Kasumi-1 (cell line): ENCODE data around the gene IL1RAPL1.
"Not testable (repeated sequence)": the region's sequence is repeated elsewhere in the genome, so short reads cannot be mapped to it uniquely, and the experiment has no call there.

Experiments used
- DNase-seq, 2 experiments: peaks; one replicate each; lab custom pipeline; 2025; lab: John Stamatoyannopoulos, UW

The IL1RAPL1 gene

DNA sequence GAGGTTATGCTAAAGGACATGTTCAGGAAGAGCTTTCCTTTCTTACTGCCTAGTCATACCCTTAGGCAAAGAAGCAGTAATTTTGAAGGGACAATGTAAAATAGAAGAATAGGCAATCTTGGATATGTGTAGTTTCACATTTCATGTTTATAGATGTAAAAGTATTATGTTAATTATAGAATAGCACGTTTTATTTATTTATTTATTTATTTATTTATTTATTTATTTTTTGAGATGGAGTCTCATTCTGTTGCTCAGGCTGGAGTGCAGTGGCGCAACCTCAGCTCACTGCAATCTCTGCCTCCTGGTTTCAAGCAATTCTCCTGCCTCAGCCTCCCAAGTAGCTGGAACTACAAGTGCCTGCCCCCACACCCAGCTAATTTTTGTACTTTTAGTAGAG lies 535.6 kb downstream of the IL1RAPL1 start:
- not testable (repeated sequence) for DNase-seq

DNA sequence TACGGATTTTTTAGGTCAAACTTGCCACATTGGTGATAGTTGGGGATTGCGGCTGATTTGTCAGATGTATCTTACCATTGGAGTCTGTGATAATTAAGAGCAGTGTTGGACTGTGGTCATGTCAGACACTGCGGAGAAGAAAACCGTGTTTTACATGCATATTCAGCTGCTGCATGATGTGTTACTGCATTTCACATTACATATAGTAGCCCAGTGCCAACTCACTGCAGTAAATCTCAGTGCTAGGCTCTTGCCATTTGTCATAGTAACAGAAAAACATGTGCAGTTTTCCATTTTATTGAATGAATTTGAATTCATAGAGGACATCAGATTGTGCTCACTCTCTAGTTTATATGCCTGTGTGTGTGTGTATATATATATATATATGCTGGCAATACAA lies 543.7 kb downstream of the IL1RAPL1 start:
- DNase-seq = no peak

DNA sequence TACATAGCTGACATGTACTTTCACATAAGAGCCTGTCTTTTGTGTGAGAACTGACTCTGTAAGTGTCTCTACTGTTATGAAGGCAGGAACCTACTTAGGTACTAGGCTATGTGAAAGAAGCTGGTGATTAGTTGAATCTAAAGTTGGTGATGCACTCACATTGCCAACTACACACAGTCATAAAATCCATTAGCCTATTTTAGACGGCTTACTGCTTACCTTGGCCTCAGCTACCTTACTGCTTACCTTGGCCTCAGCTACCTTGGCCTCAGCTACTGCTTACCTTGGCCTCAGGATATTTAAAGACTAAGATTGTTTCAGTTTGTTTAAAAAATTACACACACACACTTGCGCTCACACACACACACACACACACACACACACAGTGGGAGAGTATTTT lies 549.7 kb downstream of the IL1RAPL1 start:
- no peak for DNase-seq

DNA sequence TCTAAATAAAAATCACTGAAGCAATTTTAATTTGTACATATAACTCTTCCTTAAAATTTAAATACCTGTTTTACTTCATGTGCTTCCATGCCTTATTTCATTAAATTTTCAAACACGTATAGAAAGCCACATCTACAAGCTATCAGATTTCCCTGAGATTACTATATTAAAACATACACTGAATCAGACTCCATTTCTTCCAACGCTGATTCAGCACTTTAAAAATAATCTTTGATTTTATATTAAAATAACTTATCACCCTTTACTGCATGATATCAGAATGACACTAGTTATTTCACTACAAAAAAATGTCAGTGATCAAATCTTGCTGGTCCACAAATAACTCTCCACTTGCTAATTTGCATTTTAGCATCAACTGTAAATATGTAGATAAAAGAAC lies 550.8 kb downstream of the IL1RAPL1 start:
- DNase-seq = no peak

DNA sequence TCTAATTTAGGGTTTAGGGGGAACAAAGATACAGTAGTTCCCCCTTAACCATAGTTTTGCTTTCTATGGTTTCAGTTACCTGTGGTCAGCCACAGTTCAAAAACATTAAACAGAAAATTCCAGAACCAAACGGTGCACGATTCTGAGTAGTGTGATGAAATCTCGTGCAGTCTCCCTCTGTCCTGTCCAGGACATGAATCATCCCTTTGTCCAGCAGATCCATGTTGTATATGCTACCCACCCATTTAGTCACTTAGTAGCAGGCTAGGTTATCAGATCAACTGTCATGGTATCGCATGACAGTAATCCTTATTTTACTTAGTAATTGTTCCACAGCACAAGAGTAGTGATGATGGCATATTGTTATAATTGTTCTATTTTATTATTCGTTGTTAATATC lies 556.1 kb downstream of the IL1RAPL1 start:
- no peak for DNase-seq

DNA sequence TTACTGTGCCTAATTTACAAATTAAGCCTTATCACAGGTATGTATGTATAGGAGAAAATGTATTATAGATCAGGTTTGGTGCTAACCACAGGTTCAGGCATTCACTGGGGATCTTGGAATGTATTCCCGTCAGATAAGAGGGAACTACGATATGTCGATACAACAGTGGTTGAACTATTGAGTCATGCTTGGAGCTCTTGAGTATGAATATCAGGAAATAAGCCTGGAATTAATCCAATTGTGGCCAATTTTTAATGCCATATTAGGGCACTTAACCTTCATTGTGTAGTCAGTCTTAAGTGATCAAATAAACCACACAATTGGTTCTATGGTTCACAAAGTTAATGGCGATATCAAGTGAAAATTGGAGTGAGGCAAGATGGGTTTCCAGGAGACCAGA lies 556.5 kb downstream of the IL1RAPL1 start:
- no peak for DNase-seq

DNA sequence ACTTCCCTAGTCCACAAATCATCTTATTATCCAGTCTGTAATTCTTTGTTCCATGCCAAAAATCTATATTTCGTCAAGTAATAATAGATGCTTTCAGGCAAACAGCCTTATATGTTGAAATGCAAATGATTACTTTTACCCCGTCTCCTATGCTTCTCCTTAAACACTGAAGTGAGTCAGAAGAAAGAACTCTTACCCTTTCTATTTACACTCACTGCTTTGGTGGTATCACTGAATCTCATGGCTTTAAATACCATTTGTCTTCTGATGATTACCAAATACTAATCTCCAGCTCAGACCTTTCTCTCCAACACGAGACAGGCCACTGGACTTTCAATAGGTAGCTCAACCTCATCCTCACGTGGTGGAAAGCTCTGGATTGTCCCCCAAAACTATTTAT lies 558.1 kb downstream of the IL1RAPL1 start:
- no peak for DNase-seq

DNA sequence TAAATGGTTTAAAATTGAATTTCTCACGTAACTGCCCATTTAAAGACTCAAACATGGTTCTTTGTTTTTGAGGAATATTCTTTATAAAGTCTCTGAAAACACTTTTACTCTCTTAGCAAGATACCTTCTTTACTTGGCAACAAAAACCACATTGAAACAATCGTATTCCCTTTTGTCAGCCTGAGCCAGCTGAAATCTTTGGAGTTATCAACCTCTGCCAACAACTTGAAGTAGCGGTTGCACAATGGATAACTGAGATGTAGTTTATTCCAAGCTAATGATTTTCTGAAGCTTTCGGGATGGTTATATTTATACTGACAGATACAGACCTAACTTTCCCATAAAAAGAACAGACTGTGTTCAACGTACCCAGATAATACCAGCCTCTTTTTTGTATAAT lies 561.3 kb downstream of the IL1RAPL1 start:
- DNase-seq = no peak

DNA sequence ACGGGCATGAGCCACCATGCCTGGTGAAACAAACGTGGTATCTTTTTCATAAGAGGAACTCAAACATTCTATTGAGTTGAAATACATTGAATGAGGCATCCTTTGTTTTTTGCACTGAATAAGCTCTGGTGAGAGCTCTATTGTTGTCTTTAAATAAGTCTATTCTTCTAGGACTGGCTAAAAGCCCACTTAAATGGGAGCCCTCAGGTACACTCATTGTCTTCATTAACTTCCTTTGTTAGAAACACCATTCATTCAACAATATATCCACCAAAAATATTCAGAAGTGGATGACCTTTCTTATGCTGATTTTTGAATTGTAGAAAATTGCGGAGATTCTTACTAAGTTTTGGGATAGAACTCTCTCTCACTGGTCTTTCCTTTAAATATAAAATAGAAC lies 568.0 kb downstream of the IL1RAPL1 start:
- no peak for DNase-seq

DNA sequence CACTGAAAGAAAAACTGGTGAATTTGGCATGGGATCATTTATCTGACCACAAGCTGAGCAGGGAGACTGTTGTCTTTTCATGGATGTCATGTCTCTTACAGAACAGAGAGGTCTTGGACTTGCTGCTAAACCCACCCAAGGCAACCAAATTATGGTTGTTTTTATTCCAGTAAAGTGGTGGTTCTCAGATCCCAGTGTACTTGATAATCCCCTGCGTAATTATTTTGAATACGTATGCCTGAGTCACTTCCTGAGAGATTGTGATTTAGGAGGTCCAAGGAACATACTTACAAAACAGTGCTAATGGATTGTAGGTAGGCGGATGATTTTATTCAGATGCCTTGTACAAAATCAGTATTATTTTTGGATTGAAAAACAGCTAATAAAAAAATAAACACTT lies 585.6 kb downstream of the IL1RAPL1 start:
- no peak for DNase-seq

DNA sequence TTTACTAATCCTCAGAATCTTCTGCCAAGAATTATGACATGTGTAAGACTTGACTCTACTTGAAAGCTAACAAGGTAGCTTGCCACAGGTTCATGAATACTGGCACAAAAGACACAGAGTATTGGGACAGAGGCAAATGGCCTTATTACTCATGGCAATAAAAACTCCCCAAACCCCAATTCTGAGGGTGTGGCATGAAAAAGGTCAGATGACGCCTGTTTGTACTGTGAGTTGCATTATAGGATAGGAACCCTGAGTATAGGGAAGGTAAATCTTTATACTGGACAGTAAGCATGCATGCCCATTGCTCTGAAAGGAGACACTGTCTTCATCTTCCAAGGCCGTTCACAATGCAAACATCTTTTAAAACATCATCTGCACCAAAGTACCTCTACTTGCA lies 600.0 kb downstream of the IL1RAPL1 start:
- DNase-seq = no peak

DNA sequence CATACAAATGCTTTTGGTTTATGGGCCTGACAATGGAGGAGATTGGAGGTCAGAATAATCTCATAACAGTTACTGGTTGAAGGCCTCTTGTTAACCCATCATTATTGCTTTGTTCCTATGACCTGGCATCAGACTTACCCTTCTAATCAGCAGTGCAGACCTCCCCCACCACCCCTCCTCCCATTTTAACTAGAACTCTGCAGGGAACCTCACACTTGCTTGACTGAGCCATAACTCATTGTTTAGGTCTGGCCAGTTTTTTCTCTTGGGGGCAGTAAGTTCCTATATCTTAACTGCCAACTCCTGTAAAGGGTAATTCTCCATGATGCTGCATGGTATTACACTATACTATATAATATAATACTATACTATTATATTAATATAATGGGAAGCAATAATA lies 609.3 kb downstream of the IL1RAPL1 start:
- no peak for DNase-seq

DNA sequence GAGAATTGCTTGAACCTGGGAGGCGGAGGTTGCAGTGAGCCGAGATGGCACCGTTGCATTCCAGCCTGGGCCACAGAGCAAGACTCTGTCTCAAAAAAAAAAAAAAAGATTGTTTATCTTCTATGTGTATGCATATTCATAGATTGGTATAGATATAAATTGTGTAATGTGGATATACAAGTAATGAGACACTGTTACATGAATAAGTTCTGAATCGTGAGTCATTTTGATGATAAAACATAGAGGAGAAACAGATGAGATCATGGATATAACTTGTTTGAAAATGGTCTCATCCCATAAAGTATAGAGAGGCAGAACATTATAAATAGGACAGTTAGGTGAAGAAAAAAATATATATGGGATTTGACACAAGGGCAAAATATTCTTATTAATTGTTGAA lies 628.0 kb downstream of the IL1RAPL1 start:
- no peak for DNase-seq

DNA sequence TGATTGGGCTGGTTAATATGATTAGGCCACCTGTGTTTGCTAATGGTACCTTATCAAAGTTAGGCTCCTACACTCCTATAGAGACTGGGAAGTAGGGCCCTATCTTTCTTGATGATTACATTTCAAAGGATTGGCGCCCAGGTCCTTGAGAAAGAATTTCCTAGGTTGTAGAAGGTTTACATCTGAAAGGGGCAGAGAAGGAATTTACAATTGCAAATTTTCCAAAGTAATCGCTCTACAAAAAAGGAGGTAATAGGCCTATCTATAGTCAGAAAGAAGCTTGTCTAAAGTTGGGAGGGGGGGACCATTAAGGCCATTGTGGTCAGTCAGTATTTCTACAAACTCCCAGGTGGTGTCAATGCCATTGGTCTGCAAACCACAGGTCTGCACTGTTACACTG lies 638.4 kb downstream of the IL1RAPL1 start:
- DNase-seq = no peak

DNA sequence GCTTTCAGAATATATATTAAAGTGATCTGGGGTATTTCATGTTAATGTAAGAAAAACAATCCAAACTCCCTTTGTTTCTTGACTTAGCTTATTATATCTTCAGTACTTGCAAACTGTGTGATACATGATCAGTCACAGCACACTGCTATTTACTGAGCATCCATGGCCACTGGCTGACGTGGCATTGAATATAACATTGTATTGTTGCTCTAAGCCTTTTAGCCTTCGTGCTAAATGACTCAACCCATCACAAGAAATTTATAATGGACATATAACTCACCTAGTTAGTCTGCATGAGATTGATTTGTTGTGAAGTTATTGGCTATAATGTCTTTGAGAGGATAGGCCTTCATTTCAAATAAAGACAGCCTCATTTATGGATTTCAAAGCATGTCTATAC lies 642.6 kb downstream of the IL1RAPL1 start:
- DNase-seq = no peak

DNA sequence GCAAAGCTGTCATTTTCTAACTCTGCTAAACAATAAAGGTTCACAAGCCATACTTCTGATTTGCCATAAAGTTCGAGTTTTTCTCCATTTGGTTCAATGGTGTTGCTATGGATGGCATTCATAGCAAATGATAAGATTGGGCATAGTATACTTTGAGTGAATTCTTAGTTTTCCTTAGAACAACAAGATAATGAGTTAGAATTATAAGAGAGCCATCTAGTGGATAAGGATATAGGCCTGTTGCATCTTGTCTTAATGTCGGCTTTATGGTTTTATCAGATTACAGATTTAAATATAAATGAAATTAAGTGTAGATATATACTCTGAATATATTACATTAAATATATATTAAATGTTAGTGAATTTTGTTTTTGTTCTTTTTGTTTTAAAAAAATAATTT lies 644.6 kb downstream of the IL1RAPL1 start:
- peak; percentile 6 to 27 for DNase-seq

DNA sequence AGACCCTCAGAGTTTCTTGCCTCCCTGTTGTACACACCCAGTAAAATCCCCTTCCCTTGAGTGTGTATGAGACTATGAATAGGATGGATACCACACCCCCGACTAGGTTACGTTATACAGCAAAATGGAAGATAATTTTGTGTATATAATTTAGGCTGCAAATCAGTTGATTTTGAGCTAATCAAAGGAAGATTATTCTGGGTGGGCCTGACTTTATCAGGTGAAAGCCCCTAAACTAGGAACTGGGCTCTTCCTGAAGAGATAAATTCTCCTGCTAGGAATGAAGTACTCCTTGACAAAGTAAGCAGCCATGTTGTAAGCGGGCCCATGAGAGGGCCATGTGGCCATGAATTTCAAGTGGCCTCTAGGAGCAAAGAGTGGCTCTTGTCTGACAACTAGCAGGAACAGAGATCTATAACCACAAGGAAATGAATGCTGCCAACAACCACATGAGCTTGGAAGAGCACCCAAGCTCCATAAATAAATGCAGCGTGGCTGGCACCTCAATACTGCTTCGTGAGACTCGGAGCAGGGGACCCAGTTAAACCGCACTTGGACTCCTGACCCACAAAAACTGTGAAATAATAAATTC lies 646.4 kb downstream of the IL1RAPL1 start:
- DNase-seq = no peak

DNA sequence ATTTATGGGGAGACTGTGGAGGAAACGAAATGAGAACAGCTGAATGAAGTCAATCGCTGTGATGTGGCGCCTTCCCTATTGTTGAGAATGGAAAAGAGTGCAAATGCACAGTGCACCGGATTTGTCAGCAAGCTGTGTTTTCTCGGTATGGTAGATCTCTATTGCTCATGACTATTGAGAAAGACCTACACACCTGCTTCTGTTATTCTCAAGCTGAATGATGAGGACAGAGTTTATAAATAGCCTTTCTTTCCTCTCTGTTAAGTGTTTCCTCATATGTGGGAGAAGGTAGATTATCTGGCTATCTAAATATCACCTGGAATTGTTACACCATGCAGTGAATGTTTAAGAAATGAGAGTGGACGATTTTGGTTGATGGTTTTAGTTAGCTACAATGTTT lies 650.7 kb downstream of the IL1RAPL1 start:
- DNase-seq = no peak

DNA sequence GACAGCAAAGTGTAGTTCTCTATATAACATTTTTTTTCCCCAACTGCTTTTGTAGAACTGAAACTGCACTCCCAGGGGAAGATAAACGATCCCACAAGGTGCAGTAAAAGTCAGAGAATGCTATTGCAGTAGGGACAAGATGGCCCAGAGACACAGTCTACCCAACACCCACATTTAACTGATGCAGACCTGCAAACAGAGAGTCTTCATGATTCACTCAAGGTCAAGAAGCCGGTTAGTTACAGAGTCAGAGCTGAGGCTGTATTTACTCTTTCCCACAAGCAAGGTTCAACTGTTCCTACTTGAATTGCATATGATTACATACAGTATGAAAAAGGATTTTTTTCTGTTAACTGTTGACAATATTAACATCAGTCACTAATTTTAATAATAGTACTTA lies 654.6 kb downstream of the IL1RAPL1 start:
- no peak for DNase-seq

DNA sequence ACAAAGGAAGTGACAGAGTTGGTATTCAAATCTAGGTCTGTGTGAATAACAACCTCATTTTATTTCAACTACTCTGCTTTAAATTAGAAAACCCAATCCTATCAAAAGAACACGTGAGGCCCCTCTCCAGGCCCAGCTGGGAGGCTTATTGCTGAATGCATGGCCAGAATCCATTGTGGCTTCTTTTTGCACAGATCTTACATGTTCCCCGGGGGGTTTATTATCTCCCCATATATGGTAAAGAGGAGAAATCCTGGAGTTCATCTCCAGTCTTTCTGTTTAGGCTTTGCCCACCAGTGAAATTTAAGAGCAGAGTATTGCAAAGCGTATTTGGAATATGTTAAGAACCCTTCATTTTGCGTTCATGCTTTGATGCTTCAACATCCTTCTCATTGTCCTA lies 655.6 kb downstream of the IL1RAPL1 start:
- DNase-seq = no peak

DNA sequence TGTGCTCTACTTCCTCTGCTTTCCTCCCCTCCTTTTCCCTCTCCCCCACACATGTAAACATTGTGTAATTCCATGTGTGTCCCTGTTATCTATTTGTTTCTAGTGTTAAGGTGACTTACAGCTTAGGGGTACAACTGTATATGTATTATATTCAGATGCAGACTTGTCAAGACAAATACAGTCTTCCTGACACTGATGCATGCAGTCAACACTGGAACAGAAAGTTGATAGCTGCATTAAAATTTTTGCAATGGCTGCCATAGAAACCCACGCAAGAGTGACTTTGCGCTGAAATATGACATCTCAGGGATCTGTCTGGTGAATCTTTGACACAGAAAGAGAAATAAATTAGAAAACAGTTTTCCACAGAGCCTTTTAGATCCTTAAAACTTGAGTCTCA lies 656.7 kb downstream of the IL1RAPL1 start:
- DNase-seq = no peak

DNA sequence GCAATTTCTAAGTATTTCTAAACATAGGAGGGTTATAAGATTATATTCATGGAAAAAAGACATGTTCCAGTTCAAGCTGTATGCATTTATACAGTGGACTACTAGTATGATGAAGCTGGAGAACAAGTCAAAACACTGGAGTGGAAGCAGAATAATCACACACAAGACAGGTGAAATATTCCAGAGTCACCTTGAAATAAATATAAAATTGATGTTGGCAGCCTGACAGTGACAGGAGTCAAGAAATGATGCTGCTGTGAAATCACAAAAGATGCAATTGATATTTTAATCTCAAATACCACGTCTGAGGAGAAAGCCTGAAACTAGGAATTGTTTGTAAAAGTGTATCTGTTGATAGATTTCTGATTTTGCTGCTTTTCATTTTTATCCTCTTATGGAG lies 667.3 kb downstream of the IL1RAPL1 start:
- DNase-seq = no peak

DNA sequence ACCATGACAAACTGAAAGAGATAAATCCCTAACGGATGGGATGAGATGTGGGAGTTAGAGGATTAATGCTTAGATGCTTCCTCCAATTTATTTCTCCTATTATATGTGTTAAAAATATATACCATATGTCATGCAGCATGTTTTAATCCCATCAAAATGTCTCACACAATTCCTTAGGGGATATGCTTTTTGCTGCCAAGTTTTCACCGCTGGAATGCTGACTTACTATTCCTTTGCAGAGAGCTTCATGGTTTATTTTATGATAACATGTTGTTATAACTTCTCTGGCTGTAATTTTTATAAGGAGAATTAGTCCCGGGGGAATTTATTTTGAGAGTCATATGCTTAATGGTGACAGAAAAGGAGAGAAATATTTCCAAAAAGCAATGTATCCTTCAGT lies 670.3 kb downstream of the IL1RAPL1 start:
- DNase-seq = no peak

DNA sequence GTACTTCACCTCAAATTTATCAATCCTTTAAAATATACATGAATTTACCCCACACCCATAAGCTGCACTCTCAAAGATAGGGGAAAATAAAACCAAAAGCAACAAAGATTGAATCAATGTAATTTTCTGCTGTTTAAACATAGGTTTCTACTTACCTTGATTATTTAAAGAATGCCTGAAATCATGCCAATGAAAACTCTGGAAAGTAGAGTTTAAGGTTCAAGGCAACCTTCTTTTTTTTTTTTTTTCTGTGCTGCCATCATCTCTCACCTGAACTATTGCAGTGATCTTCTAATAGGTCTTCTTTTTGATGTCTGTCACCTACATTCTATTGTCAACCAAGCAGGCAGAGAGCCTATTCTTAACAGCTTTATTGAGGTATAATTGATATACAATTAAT lies 682.1 kb downstream of the IL1RAPL1 start:
- DNase-seq = no peak

DNA sequence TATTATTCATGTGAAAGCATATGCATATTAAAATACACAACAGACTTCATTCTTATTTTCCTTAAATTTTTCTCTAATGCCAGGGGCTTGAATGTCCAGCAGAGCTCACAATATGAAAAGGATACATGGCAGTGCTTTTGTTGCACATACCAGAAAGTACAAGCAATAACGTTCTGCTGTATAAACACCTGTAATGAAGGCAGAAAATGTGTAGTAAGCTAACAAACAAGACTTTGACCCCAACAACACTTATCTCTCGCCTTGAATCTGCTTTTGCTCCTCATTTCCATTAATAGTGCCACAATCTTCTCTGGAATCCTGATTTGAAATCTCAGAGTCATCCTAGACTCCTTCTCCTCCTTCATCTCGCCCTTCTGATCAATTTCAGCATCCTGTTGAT lies 687.3 kb downstream of the IL1RAPL1 start:
- no peak for DNase-seq
